H9 (cell line): ENCODE results near the gene LMO3. TPM values are rescaled to one million over a fixed set of nuclear protein-coding genes. Genes with fewer than 3 reads are reported as not detected.

Experiments used
- DNase-seq: peaks from one replicate; pipeline ENCODE4 v3.0.0-alpha.2; 2017
- H2AFZ ChIP-seq: one replicate; pipeline ENCODE4 v1.6.1; 2013; ENCODE audit warnings: mild to moderate bottlenecking, low read length, control low read depth, moderate library complexity
- H2AK5ac ChIP-seq: 2 replicates; pipeline ENCODE4 v1.6.1; 2013; ENCODE audit warnings: low read length, control low read depth, mixed read lengths; ENCODE audit not compliant: insufficient read length
- H2BK120ac ChIP-seq: one replicate; pipeline ENCODE4 v1.6.1; 2013; ENCODE audit warnings: low read depth, mild to moderate bottlenecking, low read length, control low read depth, inconsistent platforms; ENCODE audit not compliant: poor library complexity, severe bottlenecking
- H2BK12ac ChIP-seq: 2 replicates; pipeline ENCODE4 v1.6.1; 2013; ENCODE audit warnings: low read length, control low read depth, mixed read lengths, low read depth; ENCODE audit not compliant: insufficient read length
- H2BK15ac ChIP-seq: 2 replicates; pipeline ENCODE4 v1.6.1; 2013; ENCODE audit warnings: low read depth, low read length, control low read depth
- H2BK20ac ChIP-seq: one replicate; pipeline ENCODE4 v1.6.1; 2013; ENCODE audit warnings: low read depth, mild to moderate bottlenecking, low read length, control low read depth, inconsistent platforms; ENCODE audit not compliant: poor library complexity, severe bottlenecking
- H2BK5ac ChIP-seq: 2 replicates; pipeline ENCODE4 v1.6.1; 2013; ENCODE audit warnings: low read length, control low read depth, mixed read lengths; ENCODE audit not compliant: insufficient read length
- H3K14ac ChIP-seq: 2 replicates; pipeline ENCODE4 v1.6.1; 2013; ENCODE audit warnings: low read length, control low read depth; ENCODE audit not compliant: insufficient read depth
- H3K18ac ChIP-seq: 2 replicates; pipeline ENCODE4 v1.6.1; 2013; ENCODE audit warnings: low read depth, mild to moderate bottlenecking, mixed read lengths, low read length, control low read depth; ENCODE audit not compliant: insufficient read length
- H3K23ac ChIP-seq: 2 replicates; pipeline ENCODE4 v1.6.1; 2013; ENCODE audit warnings: low read length, control low read depth, mixed read lengths, low read depth; ENCODE audit not compliant: insufficient read length
- H3K23me2 ChIP-seq: 2 replicates; pipeline ENCODE4 v1.6.1; 2013; ENCODE audit warnings: low read depth, mild to moderate bottlenecking, mixed read lengths, low read length, control low read depth; ENCODE audit not compliant: insufficient read length, poor library complexity, severe bottlenecking
- H3K27ac ChIP-seq: 2 replicates; pipeline ENCODE4 v1.5.1; 2013; ENCODE audit warnings: low read length, control low read depth, mixed read lengths, low read depth; ENCODE audit not compliant: insufficient read length
- H3K27me3 ChIP-seq: 2 replicates; pipeline ENCODE4 v1.6.1; 2013; ENCODE audit warnings: low read length, control low read depth, inconsistent platforms; ENCODE audit not compliant: insufficient read depth
- H3K4ac ChIP-seq: 2 replicates; pipeline ENCODE4 v1.6.1; 2013; ENCODE audit warnings: low read depth, mild to moderate bottlenecking, control low read depth, inconsistent platforms, low read length, moderate library complexity
- H3K4me1 ChIP-seq: 2 replicates; pipeline ENCODE4 v1.6.1; 2013; ENCODE audit warnings: low read length, control low read depth, inconsistent platforms; ENCODE audit not compliant: insufficient read depth
- H3K4me2 ChIP-seq: 2 replicates; pipeline ENCODE4 v1.6.1; 2013; ENCODE audit warnings: low read length, control low read depth, mixed read lengths; ENCODE audit not compliant: insufficient read length, insufficient read depth
- H3K56ac ChIP-seq: 2 replicates; pipeline ENCODE4 v1.6.1; 2013; ENCODE audit warnings: low read depth, mild to moderate bottlenecking, mixed read lengths, low read length, control low read depth; ENCODE audit not compliant: insufficient read length
- H3K79me1 ChIP-seq: 2 replicates; pipeline ENCODE4 v1.6.1; 2013; ENCODE audit warnings: low read depth, mild to moderate bottlenecking, moderate library complexity, low read length, control low read depth, inconsistent platforms; ENCODE audit not compliant: insufficient read depth, poor library complexity, severe bottlenecking
- H3K79me2 ChIP-seq: 2 replicates; pipeline ENCODE4 v1.6.1; 2013; ENCODE audit warnings: low read length, control low read depth, inconsistent platforms; ENCODE audit not compliant: insufficient read depth
- H3K9ac ChIP-seq: 2 replicates; pipeline ENCODE4 v1.6.1; 2013; ENCODE audit warnings: low read length, control low read depth, mixed read lengths; ENCODE audit not compliant: insufficient read length; ENCODE audit errors: extremely low read depth
- H3K9me3 ChIP-seq: one replicate; pipeline ENCODE4 v1.6.1; 2013; ENCODE audit warnings: low read depth, low read length, inconsistent platforms; ENCODE audit not compliant: control insufficient read depth
- H3T11ph ChIP-seq: one replicate; pipeline ENCODE4 v1.6.1; 2013; ENCODE audit warnings: mild to moderate bottlenecking, low read length, control low read depth, inconsistent platforms
- H4K20me1 ChIP-seq: one replicate; pipeline ENCODE4 v1.6.1; 2013; ENCODE audit not compliant: control insufficient read depth, insufficient read length, insufficient read depth
- H4K5ac ChIP-seq: 2 replicates; pipeline ENCODE4 v1.6.1; 2013; ENCODE audit warnings: low read depth, mild to moderate bottlenecking, mixed read lengths, low read length, control low read depth; ENCODE audit not compliant: insufficient read length
- H4K8ac ChIP-seq: replicated peaks from 2 replicates; pipeline ENCODE4 v1.6.1; 2013; ENCODE audit warnings: low read length, control low read depth, mixed read lengths, low read depth; ENCODE audit not compliant: insufficient read length
- H4K91ac ChIP-seq: 2 replicates; pipeline ENCODE4 v1.6.1; 2013; ENCODE audit warnings: low read depth, mild to moderate bottlenecking, moderate library complexity, mixed read lengths, low read length, control low read depth; ENCODE audit not compliant: insufficient read length
- H3K27ac Mint-ChIP-seq, 3 experiments: 2 replicates in 2 of 3; 3 replicates in 1 of 3; pipeline ENCODE4 v1.8.0; 2020 to 2021; ENCODE audit warnings: mixed read lengths in 3 of 3, mild to moderate bottlenecking in 1 of 3, moderate library complexity in 1 of 3
- H3K27me3 Mint-ChIP-seq: 2 replicates; pipeline ENCODE4 v1.8.0; 2021; ENCODE audit warnings: low read depth, mild to moderate bottlenecking, moderate library complexity, mixed read lengths
- H3K36me3 Mint-ChIP-seq, 3 experiments: 2 replicates in 2 of 3; 3 replicates in 1 of 3; pipeline ENCODE4 v1.8.0; 2020 to 2021; ENCODE audit warnings: low read depth in 3 of 3, mixed read lengths in 3 of 3; ENCODE audit not compliant: insufficient read depth in 1 of 3
- H3K4me1 Mint-ChIP-seq, 2 experiments: 2 replicates each; pipeline ENCODE4 v1.8.0; 2020; ENCODE audit warnings: mixed read lengths in 2 of 2
- H3K4me3 Mint-ChIP-seq, 2 experiments: 2 replicates in 1 of 2; 3 replicates in 1 of 2; pipeline ENCODE4 v1.8.0; 2020 to 2021; ENCODE audit warnings: mild to moderate bottlenecking in 2 of 2, mixed read lengths in 2 of 2, moderate library complexity in 1 of 2
- H3K9me3 Mint-ChIP-seq, 2 experiments: 2 replicates in 1 of 2; 3 replicates in 1 of 2; pipeline ENCODE4 v1.8.0; 2020; ENCODE audit warnings: mild to moderate bottlenecking in 2 of 2, mixed read lengths in 2 of 2, moderate library complexity in 1 of 2
- WGBS: extraction: QIAGEN DNeasy Blood & Tissue Kit; methylation state at CpG from one replicate; pipeline ENCODE4 v1.1.7; 2013; ENCODE audit warnings: missing lambda C conversion rate, low lambda C conversion rate, mixed read lengths; ENCODE audit not compliant: insufficient read length; ENCODE audit errors: extremely low coverage; 5-methylcytosine and 5-hydroxymethylcytosine counted together
- total RNA-seq: library from RNA; stranded (reverse); gene quantifications from 2 replicates; pipeline ENCODE4 v1.2.1, GENCODE V29; 2021
- TF ChIP-seq, protein P1 (sequence below): fragments of 200-600 bp; sonication (generic); conservative IDR thresholded peaks from 3 replicates; pipeline ENCODE4 v1.8.0; 2021; ENCODE audit warnings: antibody characterized with exemption, mild to moderate bottlenecking

LMO3 gene
- total RNA-seq, 1 experiment from 2014 or later, result not detected

DNA sequence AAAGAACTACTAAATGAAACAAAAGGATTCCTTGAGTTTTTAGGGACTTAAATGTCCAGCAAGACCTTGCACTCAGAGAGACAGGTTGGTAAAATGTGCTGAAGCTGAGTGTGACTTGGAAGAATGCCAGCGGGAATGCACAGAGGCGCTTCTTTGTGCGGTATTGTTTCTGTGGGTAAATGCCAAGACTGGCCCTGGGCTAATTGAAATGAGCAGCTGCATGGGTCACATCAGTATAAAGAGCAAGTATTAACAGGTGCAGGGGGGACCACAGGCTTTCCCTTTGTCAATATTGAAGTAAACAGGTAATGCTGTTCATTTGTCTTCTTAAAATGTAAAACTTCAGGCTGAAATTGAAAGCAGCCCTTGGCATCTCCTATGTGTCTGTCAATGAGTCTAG is 74.3 kb downstream of the LMO3 start:
- Histone ChIP-seq H4K91ac (no peak overlapping the region), H3K18ac (no peak overlapping the region), H3K9me3 (no peaks in the 10 kb centered on the region), H2BK15ac (no peak overlapping the region), H2BK120ac (no peak overlapping the region), H2BK20ac (no peak overlapping the region), H2AFZ (no peak overlapping the region), H4K5ac (no peak overlapping the region), H3K56ac (no peak overlapping the region), H3K9ac (no peak overlapping the region), H3K4ac (no peak overlapping the region), H3K23me2 (no peaks in the 10 kb centered on the region), H3K79me2 (no peaks in the 10 kb centered on the region), H3T11ph (no peak overlapping the region), H2BK12ac (no peak overlapping the region), H3K27me3 (no peaks in the 10 kb centered on the region), H2BK5ac (no peak overlapping the region), H3K23ac (no peak overlapping the region), H3K4me2 (no peak overlapping the region), H4K20me1 (no peaks in the 10 kb centered on the region), H4K8ac (no peak overlapping the region), H2AK5ac (no peak overlapping the region), H3K14ac (no peak overlapping the region), H3K27ac (no peak overlapping the region), H3K79me1 (no peaks in the 10 kb centered on the region), H3K4me1 (no peaks in the 10 kb centered on the region)
- DNase-seq, result no peak
- Mint-ChIP-seq H3K4me3 (no peak overlapping the region), H3K27ac (no peak overlapping the region), H3K27me3 (no peaks in the 10 kb centered on the region), H3K36me3 (peaks cover 4 to 5% (median 5%) of the 10 kb centered on the region in 3 experiments; a peak in 5 of 7 replicates), H3K9me3 (peaks cover 8% of the 10 kb centered on the region in 2 experiments), H3K4me1 (no peaks in the 10 kb centered on the region)
- WGBS, result no CpG with 5 or more reads among the region's 3 CpGs
- TF ChIP-seq, protein P1, sequence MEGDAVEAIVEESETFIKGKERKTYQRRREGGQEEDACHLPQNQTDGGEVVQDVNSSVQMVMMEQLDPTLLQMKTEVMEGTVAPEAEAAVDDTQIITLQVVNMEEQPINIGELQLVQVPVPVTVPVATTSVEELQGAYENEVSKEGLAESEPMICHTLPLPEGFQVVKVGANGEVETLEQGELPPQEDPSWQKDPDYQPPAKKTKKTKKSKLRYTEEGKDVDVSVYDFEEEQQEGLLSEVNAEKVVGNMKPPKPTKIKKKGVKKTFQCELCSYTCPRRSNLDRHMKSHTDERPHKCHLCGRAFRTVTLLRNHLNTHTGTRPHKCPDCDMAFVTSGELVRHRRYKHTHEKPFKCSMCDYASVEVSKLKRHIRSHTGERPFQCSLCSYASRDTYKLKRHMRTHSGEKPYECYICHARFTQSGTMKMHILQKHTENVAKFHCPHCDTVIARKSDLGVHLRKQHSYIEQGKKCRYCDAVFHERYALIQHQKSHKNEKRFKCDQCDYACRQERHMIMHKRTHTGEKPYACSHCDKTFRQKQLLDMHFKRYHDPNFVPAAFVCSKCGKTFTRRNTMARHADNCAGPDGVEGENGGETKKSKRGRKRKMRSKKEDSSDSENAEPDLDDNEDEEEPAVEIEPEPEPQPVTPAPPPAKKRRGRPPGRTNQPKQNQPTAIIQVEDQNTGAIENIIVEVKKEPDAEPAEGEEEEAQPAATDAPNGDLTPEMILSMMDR, result no peak
